Erythroblast (primary cell): ENCODE data around the gene DMTF1.

ENCODE experiments used
- GATA1 ChIP-seq: IDR thresholded peaks from 2 replicates; pipeline ENCODE4 v1.6.1; 2011; ENCODE audit warnings: low read depth, mild to moderate bottlenecking, control low read depth, low read length, moderate library complexity
- POLR2A ChIP-seq: IDR thresholded peaks from 2 replicates; pipeline ENCODE4 v1.6.1; 2011; ENCODE audit warnings: mild to moderate bottlenecking, low read length

DNA sequence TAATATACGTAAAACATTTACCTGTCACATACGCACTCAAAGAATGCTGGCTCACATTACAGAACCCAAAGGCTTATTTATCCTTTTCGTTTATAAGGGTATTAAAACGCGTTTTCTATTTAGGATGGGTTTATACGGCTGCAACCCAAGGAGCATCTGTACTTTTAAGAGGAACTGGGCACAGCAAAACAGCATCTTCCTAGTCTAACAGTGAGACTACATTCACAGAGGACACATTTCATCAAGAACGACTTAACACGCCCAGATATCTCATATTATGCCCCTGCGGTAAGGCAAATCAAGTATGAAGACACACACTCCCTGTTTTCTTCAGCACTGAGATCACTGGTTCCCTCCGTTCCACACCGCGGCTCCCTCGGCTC is 533 bp upstream of the DMTF1 start:
- TF ChIP-seq POLR2A (no peak), GATA1 (no peak)
